GM23338 (cell line): Measurements from ENCODE around the gene AVP. TPM values are rescaled to one million over a fixed set of nuclear protein-coding genes. Genes with fewer than 3 reads are reported as not detected.

Source experiments
- ATAC-seq: fragments of 200-7000 bp; cut with Tn5 transposase; 3 replicates; pipeline ENCODE4 v1.9.1; 2020
- DNase-seq: peaks from one replicate; pipeline ENCODE4 v3.0.0-alpha.2; 2015; ENCODE audit warnings: low spot score
- H2AFZ ChIP-seq: fragments of 200-600 bp; sonication (generic); 2 replicates; pipeline ENCODE4 v1.8.0; 2016; ENCODE audit warnings: antibody characterized with exemption, mild to moderate bottlenecking, moderate library complexity
- H3F3A ChIP-seq: fragments of 200-600 bp; sonication (generic); replicated peaks from 2 replicates; pipeline ENCODE4 v1.8.0; 2017; ENCODE audit warnings: antibody characterized with exemption, mixed run types, low read depth
- H3K27ac ChIP-seq: fragments of 200-600 bp; sonication (generic); 2 replicates; pipeline ENCODE4 v1.6.1; 2016; ENCODE audit warnings: low read depth
- H3K27me3 ChIP-seq: fragments of 200-600 bp; sonication (generic); 2 replicates; pipeline ENCODE4 v1.8.0; 2016; ENCODE audit warnings: mild to moderate bottlenecking, mixed run types, moderate library complexity; ENCODE audit not compliant: insufficient read depth
- H3K36me3 ChIP-seq: fragments of 200-600 bp; sonication (generic); 2 replicates; pipeline ENCODE4 v1.8.0; 2016; ENCODE audit warnings: mild to moderate bottlenecking; ENCODE audit not compliant: insufficient read depth
- H3K4me1 ChIP-seq: fragments of 200-600 bp; sonication (generic); 2 replicates; pipeline ENCODE4 v1.8.0; 2016; ENCODE audit warnings: mild to moderate bottlenecking, moderate library complexity; ENCODE audit not compliant: insufficient read depth
- H3K4me2 ChIP-seq: fragments of 200-600 bp; sonication (generic); 2 replicates; pipeline ENCODE4 v1.7.1; 2017; ENCODE audit warnings: mixed run types
- H3K4me3 ChIP-seq: fragments of 200-600 bp; sonication (generic); 2 replicates; pipeline ENCODE4 v1.6.1; 2016; ENCODE audit warnings: mixed run types
- H3K79me2 ChIP-seq: fragments of 200-600 bp; sonication (generic); replicated peaks from 2 replicates; pipeline ENCODE4 v1.8.0; 2017; ENCODE audit warnings: mild to moderate bottlenecking; ENCODE audit not compliant: insufficient read depth
- H3K9me2 ChIP-seq: fragments of 200-600 bp; sonication (generic); 2 replicates; pipeline ENCODE4 v1.8.0; 2017; ENCODE audit not compliant: insufficient read depth
- H4K20me1 ChIP-seq: fragments of 200-600 bp; sonication (generic); replicated peaks from 2 replicates; pipeline ENCODE4 v1.8.0; 2017; ENCODE audit warnings: mild to moderate bottlenecking; ENCODE audit not compliant: insufficient read depth
- H3K27ac Mint-ChIP-seq: 2 replicates; pipeline ENCODE4 v1.8.0; 2020; ENCODE audit warnings: inconsistent platforms, mild to moderate bottlenecking, moderate library complexity, mixed read lengths
- H3K27me3 Mint-ChIP-seq: 3 replicates; pipeline ENCODE4 v1.8.0; 2022; ENCODE audit warnings: low read depth, mild to moderate bottlenecking, moderate library complexity, mixed read lengths, inconsistent platforms; ENCODE audit not compliant: insufficient read depth, poor library complexity
- H3K36me3 Mint-ChIP-seq: 3 replicates; pipeline ENCODE4 v1.8.0; 2021; ENCODE audit warnings: low read depth, mild to moderate bottlenecking, inconsistent platforms, moderate library complexity, mixed read lengths
- H3K4me1 Mint-ChIP-seq: 3 replicates; pipeline ENCODE4 v1.8.0; 2020; ENCODE audit warnings: mild to moderate bottlenecking, inconsistent platforms, mixed read lengths
- H3K4me3 Mint-ChIP-seq: 3 replicates; pipeline ENCODE4 v1.8.0; 2021; ENCODE audit warnings: moderate library complexity, mild to moderate bottlenecking, inconsistent platforms, mixed read lengths
- H3K9me3 Mint-ChIP-seq: 3 replicates; pipeline ENCODE4 v1.8.0; 2020; ENCODE audit warnings: moderate library complexity, mild to moderate bottlenecking, inconsistent platforms, mixed read lengths
- CREB1 ChIP-seq: fragments of 250-450 bp; sonication (Bioruptor Pico); IDR thresholded peaks from 2 replicates; pipeline ENCODE4 v1.5.0; 2020; ENCODE audit warnings: low read depth, mild to moderate bottlenecking, moderate library complexity
- CTCF ChIP-seq, 2 experiments: fragments of 200-600 bp in 1 of 2; sonication (generic) in 1 of 2; conservative IDR thresholded peaks; 2 replicates each; pipeline versions ENCODE4 v1.5.1 to v1.6.1; 2016 to 2017; ENCODE audit warnings: antibody characterized with exemption in 2 of 2, low read depth in 2 of 2, mild to moderate bottlenecking in 2 of 2, moderate library complexity in 1 of 2
- ETS1 ChIP-seq: IDR thresholded peaks from 2 replicates; pipeline ENCODE4 v1.6.1; 2016; ENCODE audit warnings: antibody characterized with exemption
- EZH2 ChIP-seq: fragments of 200-600 bp; sonication (generic); IDR thresholded peaks from one replicate; pipeline ENCODE4 v1.8.0; 2017; ENCODE audit warnings: antibody characterized with exemption, mild to moderate bottlenecking, low read depth; ENCODE audit not compliant: unreplicated experiment
- EZH2phosphoT487 ChIP-seq: fragments of 200-600 bp; sonication (generic); IDR thresholded peaks from one replicate; pipeline ENCODE4 v1.8.1; 2018; ENCODE audit warnings: antibody characterized with exemption; ENCODE audit not compliant: unreplicated experiment
- JUNB ChIP-seq: IDR thresholded peaks from one replicate; pipeline ENCODE4 v1.6.1; 2016; ENCODE audit warnings: antibody characterized with exemption; ENCODE audit not compliant: unreplicated experiment
- NANOG ChIP-seq: IDR thresholded peaks from 2 replicates; pipeline ENCODE4 v1.6.1; 2016; ENCODE audit warnings: antibody characterized with exemption, borderline replicate concordance
- POLR2AphosphoS5 ChIP-seq: IDR thresholded peaks from 2 replicates; pipeline ENCODE4 v1.6.1; 2016; ENCODE audit warnings: antibody characterized with exemption, low read depth
- REST ChIP-seq: IDR thresholded peaks from one replicate; pipeline ENCODE4 v1.6.1; 2018; ENCODE audit warnings: antibody characterized with exemption; ENCODE audit not compliant: unreplicated experiment
- STAT1 ChIP-seq: IDR thresholded peaks from one replicate; pipeline ENCODE4 v1.6.1; 2016; ENCODE audit warnings: antibody characterized with exemption; ENCODE audit not compliant: unreplicated experiment
- ZNF114 ChIP-seq: fragments of 250-450 bp; sonication (Bioruptor Pico); IDR thresholded peaks from 2 replicates; pipeline ENCODE4 v1.5.0; 2020; ENCODE audit warnings: mild to moderate bottlenecking, moderate library complexity
- ZNF331 ChIP-seq: fragments of 250-450 bp; sonication (Bioruptor Pico); IDR thresholded peaks from 2 replicates; pipeline ENCODE4 v1.5.0; 2020; ENCODE audit warnings: low read depth, mild to moderate bottlenecking, moderate library complexity
- ZNF462 ChIP-seq: fragments of 250-450 bp; sonication (Bioruptor Pico); IDR thresholded peaks from 2 replicates; pipeline ENCODE4 v1.5.0; 2020; ENCODE audit warnings: mild to moderate bottlenecking, moderate library complexity
- polyA plus RNA-seq: library from polyadenylated mRNA; unstranded; fragments of >200 nt; fragmentation: Nextera tagmentation; extraction: Ambion mirVana; gene quantifications from 2 replicates; pipeline ENCODE4 v1.2.1, GENCODE V29; 2016
- total RNA-seq: library from RNA; depleted of rRNA; stranded (reverse); fragments of >200 nt; shearing (Covaris generic); gene quantifications from 2 replicates; pipeline ENCODE4 v1.2.3, GENCODE V29; 2014

Gene AVP
- total and polyA plus RNA-seq, 2 experiments from 2014 or later = 0.60 TPM; not detected in 1

- H3F3A ChIP-seq = 0 out of 2 replicates have a peak, but pooled peaks cover 3% of the 10 kb centered on the region
- no peak for DNase-seq
- Mint-ChIP-seq H3K36me3 (no peaks in the 10 kb centered on the region), H3K4me1 (peaks cover 23% of the 10 kb centered on the region), H3K4me3 (peak overlapping the region; percentile 70), H3K27me3 (peaks cover 32% of the 10 kb centered on the region), H3K9me3 (no peaks in the 10 kb centered on the region), H3K27ac (no peak overlapping the region)
- peaks cover 42% of the 10 kb centered on the region for H3K27me3 ChIP-seq
- no peaks in the 10 kb centered on the region for H3K36me3 ChIP-seq
- no peaks in the 10 kb centered on the region for H4K20me1 ChIP-seq
- TF ChIP-seq ETS1 = no peak
- no peak for TF ChIP-seq ZNF462 (CRISPR knock-in tag)
- no peak for TF ChIP-seq EZH2phosphoT487
- TF ChIP-seq ZNF114 (CRISPR knock-in tag) = no peak
- no peak for TF ChIP-seq CREB1 (CRISPR knock-in tag)
- TF ChIP-seq ZNF331 = no peak
- no peak for TF ChIP-seq CTCF (conservative IDR thresholded peaks at IDR 0.05; ENCODE audit: low read depth in 2 of 2)
- no peak for TF ChIP-seq POLR2AphosphoS5
- no peak for TF ChIP-seq NANOG
- no peak for TF ChIP-seq STAT1
- TF ChIP-seq JUNB = no peak
- TF ChIP-seq REST = no peak
- no peak for TF ChIP-seq EZH2
- no peak for ATAC-seq
- H3K9me2 ChIP-seq = 0 out of 2 replicates have a peak, but pooled peaks cover 3% of the 10 kb centered on the region
- H3K4me3 ChIP-seq = peak overlapping the region; percentile 64
- peak overlapping the region; percentile 97 for H2AFZ ChIP-seq
- no peak overlapping the region for H3K27ac ChIP-seq
- peak overlapping the region; percentile 79 for H3K4me2 ChIP-seq
- H3K79me2 ChIP-seq = no peaks in the 10 kb centered on the region
- peaks cover 7% of the 10 kb centered on the region; the same call in 1 of the 2 replicates for H3K4me1 ChIP-seq
Observed at GRCh38 chr20:3071266-3071609, 13.3 kb downstream of the AVP start.
